NCI-H1694 (cell line): ENCODE measurements around the gene LHX5.

ENCODE experiments used
- DNase-seq: peaks from one replicate; lab custom pipeline; 2025; lab: John Stamatoyannopoulos, UW

LHX5 gene

GRCh38 chr12:113464852-113465719 is 6.6 kb downstream of the LHX5 start:
- no peak for DNase-seq

GRCh38 chr12:113464452-113464775 is 7.3 kb downstream of the LHX5 start:
- DNase-seq = no peak

GRCh38 chr12:113463746-113464451 is 7.8 kb downstream of the LHX5 start:
- DNase-seq = no peak

GRCh38 chr12:113462998-113463745 is 8.5 kb downstream of the LHX5 start:
- no peak for DNase-seq

GRCh38 chr12:113462117-113462774 is 9.4 kb downstream of the LHX5 start:
- peak; percentile 47 for DNase-seq

GRCh38 chr12:113461666-113462065 is 10.0 kb downstream of the LHX5 start:
- peak; percentile 23 for DNase-seq

GRCh38 chr12:113459981-113460380 is 11.7 kb downstream of the LHX5 start:
- DNase-seq = no peak

GRCh38 chr12:113457710-113458109 is 14.0 kb downstream of the LHX5 start:
- DNase-seq = no peak

GRCh38 chr12:113457185-113457584 is 14.5 kb downstream of the LHX5 start:
- DNase-seq = no peak

- DNase-seq = no peak
Measured at GRCh38 chr12:113456761-113457160, 14.9 kb downstream of the LHX5 start.

- DNase-seq = no peak
Measured at GRCh38 chr12:113456199-113456598, 15.5 kb downstream of the LHX5 start.

- DNase-seq = no peak
Measured at GRCh38 chr12:113453330-113453729, 18.3 kb downstream of the LHX5 start.

GRCh38 chr12:113452458-113452857 is 19.2 kb downstream of the LHX5 start:
- DNase-seq = no peak

GRCh38 chr12:113449839-113450238 is 21.8 kb downstream of the LHX5 start:
- DNase-seq = no peak

- DNase-seq = no peak
Measured at GRCh38 chr12:113449299-113449698, 22.4 kb downstream of the LHX5 start.

- DNase-seq = no peak
Measured at GRCh38 chr12:113448873-113449272, 22.8 kb downstream of the LHX5 start.

- DNase-seq = no peak
Measured at GRCh38 chr12:113445544-113446171, 26.0 kb downstream of the LHX5 start.

GRCh38 chr12:113443030-113443539 is 28.6 kb downstream of the LHX5 start:
- no peak for DNase-seq

GRCh38 chr12:113440947-113441782 is 30.5 kb downstream of the LHX5 start:
- DNase-seq = no peak

- no peak for DNase-seq
Measured at GRCh38 chr12:113440336-113440735, 31.3 kb downstream of the LHX5 start.

GRCh38 chr12:113439606-113440030 is 32.1 kb downstream of the LHX5 start:
- peak; percentile 71 for DNase-seq
